Mesendoderm (in vitro differentiated cells): ENCODE measurements around the gene CSTPP1.

Experiments
- DNase-seq: peaks from one replicate; pipeline ENCODE4 v3.0.0; 2013
- H2AK5ac ChIP-seq: 2 replicates; pipeline ENCODE4 v1.6.1; 2013; ENCODE audit warnings: low read length, inconsistent platforms
- H2BK120ac ChIP-seq: 2 replicates; pipeline ENCODE4 v1.6.1; 2013; ENCODE audit warnings: low read depth, mild to moderate bottlenecking, low read length, moderate library complexity, mixed read lengths
- H2BK15ac ChIP-seq: replicated peaks from 2 replicates; pipeline ENCODE4 v1.6.1; 2013; ENCODE audit warnings: low read depth, mild to moderate bottlenecking, moderate library complexity
- H2BK5ac ChIP-seq: 2 replicates; pipeline ENCODE4 v1.6.1; 2013; ENCODE audit warnings: low read length, inconsistent platforms
- H3K18ac ChIP-seq: 2 replicates; pipeline ENCODE4 v1.6.1; 2013; ENCODE audit warnings: mild to moderate bottlenecking, low read length, mixed read lengths
- H3K23ac ChIP-seq: one replicate; pipeline ENCODE4 v1.6.1; 2013; ENCODE audit warnings: low read length
- H3K27ac ChIP-seq: 2 replicates; pipeline ENCODE4 v1.5.1; 2013; ENCODE audit warnings: low read depth, mild to moderate bottlenecking, inconsistent platforms, low read length, moderate library complexity
- H3K27me3 ChIP-seq: 2 replicates; pipeline ENCODE4 v1.6.1; 2013; ENCODE audit warnings: low read length, control low read depth, mild to moderate bottlenecking, inconsistent platforms; ENCODE audit not compliant: insufficient read depth, poor library complexity
- H3K36me3 ChIP-seq: 2 replicates; pipeline ENCODE4 v1.6.1; 2013; ENCODE audit warnings: low read length, inconsistent platforms; ENCODE audit not compliant: control insufficient read depth, insufficient read depth
- H3K4ac ChIP-seq: one replicate; pipeline ENCODE4 v1.6.1; 2013; ENCODE audit warnings: low read depth, mild to moderate bottlenecking, low read length, moderate library complexity
- H3K4me1 ChIP-seq: 2 replicates; pipeline ENCODE4 v1.6.1; 2013; ENCODE audit warnings: low read depth, low read length, inconsistent platforms; ENCODE audit not compliant: control insufficient read depth
- H3K4me2 ChIP-seq: 2 replicates; pipeline ENCODE4 v1.6.1; 2013; ENCODE audit warnings: low read length
- H3K4me3 ChIP-seq: 2 replicates; pipeline ENCODE4 v1.5.1; 2013; ENCODE audit warnings: mild to moderate bottlenecking, low read length
- H3K56ac ChIP-seq: one replicate; pipeline ENCODE4 v1.6.1; 2013; ENCODE audit warnings: low read length
- H3K79me1 ChIP-seq: 2 replicates; pipeline ENCODE4 v1.6.1; 2013; ENCODE audit warnings: low read length, inconsistent platforms
- H3K79me2 ChIP-seq: 2 replicates; pipeline ENCODE4 v1.6.1; 2013; ENCODE audit warnings: mild to moderate bottlenecking, low read length; ENCODE audit not compliant: control insufficient read depth, insufficient read depth
- H3K9ac ChIP-seq: 2 replicates; pipeline ENCODE4 v1.6.1; 2013; ENCODE audit warnings: low read length, inconsistent platforms
- H4K5ac ChIP-seq: one replicate; pipeline ENCODE4 v1.6.1; 2013; ENCODE audit warnings: low read length
- H4K8ac ChIP-seq: one replicate; pipeline ENCODE4 v1.6.1; 2013; ENCODE audit warnings: low read depth, mild to moderate bottlenecking, control low read depth, low read length, moderate library complexity
- WGBS: extraction: QIAGEN DNeasy Blood & Tissue Kit; methylation state at CpG from one replicate; pipeline ENCODE4 v1.1.7; 2013; ENCODE audit warnings: low lambda C conversion rate, missing lambda C conversion rate; ENCODE audit not compliant: insufficient coverage; ENCODE audit errors: extremely low coverage; 5-methylcytosine and 5-hydroxymethylcytosine counted together

CSTPP1 gene

DNA sequence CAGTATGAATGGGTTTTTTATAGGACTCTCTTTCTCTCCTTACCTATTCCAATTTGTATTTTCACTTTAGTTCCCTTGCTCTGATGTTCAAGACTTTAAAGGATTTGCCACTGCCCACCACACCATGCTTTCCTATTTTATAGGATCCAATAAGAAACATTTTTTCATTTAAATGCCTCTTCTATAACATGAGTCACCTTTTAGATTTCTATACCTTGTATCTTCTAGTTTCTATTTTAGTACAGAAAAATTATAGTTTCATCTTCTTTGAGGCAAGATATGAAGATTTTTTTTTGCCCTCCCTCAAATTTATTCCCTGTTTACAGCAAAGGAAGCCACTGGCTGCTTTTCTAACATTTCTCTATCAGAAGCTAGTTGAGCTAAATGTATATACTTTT is 163.4 kb downstream of the CSTPP1 start:
- H3K79me1 ChIP-seq = no peaks in the 10 kb centered on the region
- no peaks in the 10 kb centered on the region for H3K27me3 ChIP-seq
- no peak overlapping the region for H3K56ac ChIP-seq
- no peak overlapping the region for H3K23ac ChIP-seq
- H3K9ac ChIP-seq = no peak overlapping the region
- H3K79me2 ChIP-seq = no peaks in the 10 kb centered on the region
- peaks cover 8% of the 10 kb centered on the region for H3K4me1 ChIP-seq
- no peaks in the 10 kb centered on the region for H3K36me3 ChIP-seq
- no peak overlapping the region for H2BK120ac ChIP-seq
- no peak overlapping the region for H4K8ac ChIP-seq
- no peak overlapping the region for H3K18ac ChIP-seq
- H3K4me3 ChIP-seq = no peak overlapping the region
- no peak overlapping the region for H3K4ac ChIP-seq
- no peak overlapping the region for H2AK5ac ChIP-seq
- H4K5ac ChIP-seq = no peak overlapping the region
- H2BK5ac ChIP-seq = no peak overlapping the region
- no peak overlapping the region for H3K27ac ChIP-seq
- no peak overlapping the region for H3K4me2 ChIP-seq
- DNase-seq = no peak
- no peak overlapping the region for H2BK15ac ChIP-seq

DNA sequence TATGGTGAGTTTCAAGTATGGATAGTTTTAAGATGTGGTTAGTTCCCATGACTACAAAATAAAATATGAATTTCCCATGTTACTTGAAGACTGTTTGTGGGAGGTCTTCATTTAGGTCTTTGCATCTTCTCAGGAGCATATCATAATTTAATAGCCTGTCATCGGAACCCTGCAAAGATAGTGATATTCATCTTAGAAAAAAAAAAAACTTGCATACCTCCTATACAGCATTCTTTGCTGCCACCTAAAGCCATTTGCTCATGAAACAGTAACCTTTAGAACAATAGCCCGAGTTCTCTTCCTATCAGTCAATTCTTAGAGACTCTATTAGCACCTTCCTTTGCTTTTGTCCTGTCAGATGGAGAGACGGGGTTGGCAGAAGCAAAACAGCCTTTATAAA is 164.8 kb downstream of the CSTPP1 start:
- H4K8ac ChIP-seq = no peak overlapping the region
- no peak overlapping the region for H3K56ac ChIP-seq
- no peak overlapping the region for H3K27ac ChIP-seq
- H2BK120ac ChIP-seq = no peak overlapping the region
- H3K4me1 ChIP-seq = peaks cover 9% of the 10 kb centered on the region
- no peak overlapping the region for H4K5ac ChIP-seq
- WGBS = no CpG with 5 or more reads among the region's 3 CpGs
- no peak overlapping the region for H3K18ac ChIP-seq
- no peak overlapping the region for H2BK15ac ChIP-seq
- no peak overlapping the region for H2AK5ac ChIP-seq
- no peaks in the 10 kb centered on the region for H3K36me3 ChIP-seq
- no peak overlapping the region for H3K4me2 ChIP-seq
- H3K23ac ChIP-seq = no peak overlapping the region
- peak; percentile 77 for DNase-seq
- H3K27me3 ChIP-seq = no peaks in the 10 kb centered on the region
- H2BK5ac ChIP-seq = no peak overlapping the region
- H3K4me3 ChIP-seq = no peak overlapping the region
- no peak overlapping the region for H3K4ac ChIP-seq
- no peaks in the 10 kb centered on the region for H3K79me2 ChIP-seq
- H3K9ac ChIP-seq = no peak overlapping the region
- H3K79me1 ChIP-seq = no peaks in the 10 kb centered on the region

DNA sequence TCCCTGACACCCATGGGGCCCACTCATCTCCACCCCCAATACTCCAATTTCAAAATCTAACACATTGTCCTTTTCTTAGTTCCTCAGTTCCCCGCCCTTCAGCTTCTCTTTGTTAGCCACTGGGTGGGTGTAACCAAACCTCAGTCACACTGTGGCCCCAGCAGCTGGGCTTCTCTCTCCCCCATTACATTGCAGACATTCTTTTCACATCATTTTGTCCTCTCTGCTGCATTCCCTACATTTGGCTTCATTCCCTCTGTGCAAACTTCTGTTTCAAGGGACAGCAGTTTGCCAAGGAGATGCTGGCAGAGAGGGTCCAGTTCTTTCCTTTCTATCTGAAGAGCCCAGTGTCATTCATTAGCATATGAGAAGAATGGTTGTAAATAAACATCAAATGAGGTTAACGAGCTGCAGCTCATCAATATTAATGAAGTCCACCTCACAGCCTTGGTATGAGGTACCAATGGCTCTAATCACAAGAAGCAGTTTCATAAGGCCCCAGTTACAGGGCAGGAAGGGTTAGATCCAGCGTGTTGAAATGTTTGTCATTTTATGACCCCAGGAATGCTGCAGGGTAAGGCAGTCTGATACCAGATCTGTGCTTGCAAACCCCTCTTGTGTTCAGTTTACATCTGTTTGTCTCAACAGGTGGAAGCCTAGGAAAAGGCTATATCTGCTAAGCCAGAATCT is 167.8 kb downstream of the CSTPP1 start:
- Histone ChIP-seq H3K4me3 (no peak overlapping the region), H2BK5ac (no peak overlapping the region), H3K23ac (no peak overlapping the region), H2BK120ac (no peak overlapping the region), H3K56ac (no peak overlapping the region), H3K79me1 (no peaks in the 10 kb centered on the region), H3K27ac (peak overlapping the region; percentile 56), H2AK5ac (no peak overlapping the region), H3K4ac (no peak overlapping the region), H4K5ac (no peak overlapping the region), H3K27me3 (no peaks in the 10 kb centered on the region), H3K9ac (no peak overlapping the region), H3K79me2 (no peaks in the 10 kb centered on the region), H2BK15ac (no peak overlapping the region), H3K36me3 (no peaks in the 10 kb centered on the region), H3K18ac (no peak overlapping the region), H4K8ac (no peak overlapping the region), H3K4me2 (no peak overlapping the region), H3K4me1 (peaks cover 9% of the 10 kb centered on the region)
- peak; percentile 88 for DNase-seq
- no CpG with 5 or more reads among the region's 3 CpGs for WGBS

DNA sequence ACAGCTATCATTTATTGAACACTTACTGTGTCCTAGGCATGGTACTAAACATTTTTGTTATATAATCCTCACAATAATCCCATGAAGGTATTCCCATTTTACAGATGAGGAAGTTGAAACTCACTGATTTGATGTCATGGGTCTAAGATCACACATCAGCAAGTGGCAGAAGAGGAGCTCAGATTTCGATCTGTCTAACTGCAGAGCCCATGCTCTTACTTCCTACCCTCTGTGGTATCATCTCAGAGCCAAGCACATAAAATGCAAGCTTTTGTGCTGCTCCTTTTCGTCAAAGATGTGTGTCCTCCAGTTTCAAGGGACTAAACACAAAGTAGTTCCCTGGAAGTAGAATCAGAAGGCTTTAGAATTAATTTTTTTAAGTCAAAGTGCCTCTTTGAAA is 169.0 kb downstream of the CSTPP1 start:
- no peaks in the 10 kb centered on the region for H3K27me3 ChIP-seq
- H3K4me3 ChIP-seq = no peak overlapping the region
- H3K23ac ChIP-seq = no peak overlapping the region
- H3K4me1 ChIP-seq = peaks cover 9% of the 10 kb centered on the region
- no peak overlapping the region for H4K5ac ChIP-seq
- H3K4me2 ChIP-seq = no peak overlapping the region
- DNase-seq = no peak
- H2BK5ac ChIP-seq = no peak overlapping the region
- H3K36me3 ChIP-seq = no peaks in the 10 kb centered on the region
- no peak overlapping the region for H3K18ac ChIP-seq
- H4K8ac ChIP-seq = no peak overlapping the region
- no peaks in the 10 kb centered on the region for H3K79me1 ChIP-seq
- H3K56ac ChIP-seq = no peak overlapping the region
- no peak overlapping the region for H2BK15ac ChIP-seq
- no peak overlapping the region for H3K9ac ChIP-seq
- no peak overlapping the region for H2AK5ac ChIP-seq
- no peaks in the 10 kb centered on the region for H3K79me2 ChIP-seq
- H3K27ac ChIP-seq = no peak overlapping the region
- no peak overlapping the region for H2BK120ac ChIP-seq
- no CpG with 5 or more reads among the region's 2 CpGs for WGBS
- H3K4ac ChIP-seq = no peak overlapping the region

DNA sequence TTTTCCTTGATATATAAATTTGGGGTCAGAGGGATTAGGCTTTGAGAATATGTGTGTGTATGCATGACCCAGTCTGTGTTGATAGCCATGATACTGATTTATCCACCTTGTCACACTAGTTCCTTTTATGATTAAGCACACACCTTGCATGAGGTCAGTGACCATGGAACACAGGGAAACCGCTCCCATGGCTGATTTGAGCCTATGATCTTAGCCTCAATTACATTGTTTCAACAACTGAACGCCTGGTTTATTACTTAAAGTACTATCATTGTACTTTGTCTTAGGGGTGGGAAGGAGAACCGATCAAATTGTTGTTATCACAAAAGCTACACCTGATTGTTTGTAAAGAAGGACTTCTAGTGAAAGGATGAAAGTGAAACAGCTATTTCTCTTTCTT is 169.4 kb downstream of the CSTPP1 start:
- Histone ChIP-seq H2BK15ac (no peak overlapping the region), H3K79me2 (no peaks in the 10 kb centered on the region), H3K27ac (no peak overlapping the region), H3K79me1 (no peaks in the 10 kb centered on the region), H3K4ac (no peak overlapping the region), H3K4me2 (no peak overlapping the region), H3K36me3 (no peaks in the 10 kb centered on the region), H2AK5ac (no peak overlapping the region), H2BK120ac (no peak overlapping the region), H3K18ac (no peak overlapping the region), H2BK5ac (no peak overlapping the region), H3K4me1 (peaks cover 9% of the 10 kb centered on the region), H3K56ac (no peak overlapping the region), H3K9ac (no peak overlapping the region), H4K8ac (no peak overlapping the region), H3K4me3 (no peak overlapping the region), H3K23ac (no peak overlapping the region), H3K27me3 (no peaks in the 10 kb centered on the region), H4K5ac (no peak overlapping the region)
- no peak for DNase-seq
- WGBS = no CpG with 5 or more reads among the region's 3 CpGs

DNA sequence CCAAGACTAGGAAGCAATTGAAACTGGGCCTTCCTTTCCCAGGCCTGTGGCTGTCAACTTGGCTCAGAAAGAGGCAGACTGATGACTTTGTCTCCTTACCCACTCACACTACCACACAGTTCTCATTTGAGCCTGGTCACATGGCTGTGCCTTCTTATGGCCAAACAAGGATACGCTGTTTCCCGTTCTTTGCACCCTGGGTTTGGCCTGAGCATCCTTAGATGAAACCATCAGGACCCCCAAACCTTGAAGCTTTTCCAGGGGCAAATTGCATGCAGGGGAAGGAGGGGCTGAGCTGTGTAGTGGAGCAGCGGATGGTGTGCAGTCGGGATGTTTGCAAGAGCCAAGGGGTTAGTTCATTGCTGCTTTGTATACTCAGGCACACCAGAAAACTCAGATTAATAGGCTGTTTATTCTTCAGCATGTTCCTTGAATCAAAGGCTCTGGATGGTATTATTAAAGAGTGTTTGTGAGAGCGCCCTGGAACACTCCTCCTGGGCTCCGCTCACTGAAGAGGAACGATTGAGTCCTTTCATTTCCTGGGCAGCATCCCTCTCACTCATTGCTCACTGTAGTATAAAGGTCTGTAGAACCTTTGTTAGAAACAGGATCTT is 170.3 kb downstream of the CSTPP1 start:
- H3K79me2 ChIP-seq = no peaks in the 10 kb centered on the region
- no peak overlapping the region for H4K8ac ChIP-seq
- WGBS = no CpG with 5 or more reads among the region's 7 CpGs
- no peak overlapping the region for H3K9ac ChIP-seq
- H3K4me3 ChIP-seq = no peak overlapping the region
- no peak overlapping the region for H3K4me2 ChIP-seq
- H3K23ac ChIP-seq = peak overlapping the region; percentile 52
- H3K4ac ChIP-seq = no peak overlapping the region
- H2BK15ac ChIP-seq = no peak overlapping the region
- no peak for DNase-seq
- H3K27me3 ChIP-seq = no peaks in the 10 kb centered on the region
- H3K36me3 ChIP-seq = no peaks in the 10 kb centered on the region
- H3K4me1 ChIP-seq = peaks cover 9% of the 10 kb centered on the region
- H3K18ac ChIP-seq = no peak overlapping the region
- H2BK120ac ChIP-seq = no peak overlapping the region
- H3K79me1 ChIP-seq = no peaks in the 10 kb centered on the region
- no peak overlapping the region for H3K27ac ChIP-seq
- H2AK5ac ChIP-seq = no peak overlapping the region
- H2BK5ac ChIP-seq = no peak overlapping the region
- no peak overlapping the region for H4K5ac ChIP-seq
- no peak overlapping the region for H3K56ac ChIP-seq
